CD4-positive, alpha-beta memory T cell (primary cell): ENCODE data around the gene CYREN. TPM values are rescaled to one million over a fixed set of nuclear protein-coding genes. Genes with fewer than 3 reads are reported as not detected.

Experiments
- CTCF ChIA-PET: fragments of 350-600 bp; sonication (Branson Sonifier 250); formaldehyde crosslinking; loops from one replicate; lab custom pipeline; 2021; ENCODE audit warnings: inconsistent platforms; ENCODE audit not compliant: partially characterized antibody; lab: Charles Lee
- POLR2A ChIA-PET: fragments of 350-600 bp; sonication (Branson Sonifier 250); formaldehyde crosslinking; loops from one replicate; lab custom pipeline; 2021; ENCODE audit not compliant: partially characterized antibody; lab: Charles Lee
- DNase-seq, 5 donors: peaks; one replicate each; pipeline versions ENCODE4 v3.0.0 to v3.0.0-alpha.2; 2020 to 2022; ENCODE audit warnings: mixed read lengths in 1 of 5
- H3K27ac ChIP-seq: one replicate; pipeline ENCODE4 v1.7.0; 2013; ENCODE audit warnings: low read depth, low read length
- H3K27me3 ChIP-seq: 2 replicates; pipeline ENCODE4 v1.7.0; 2013; ENCODE audit warnings: mild to moderate bottlenecking, low read length, moderate library complexity; ENCODE audit not compliant: insufficient read depth
- H3K36me3 ChIP-seq: 2 replicates; pipeline ENCODE4 v1.7.0; 2013; ENCODE audit warnings: mild to moderate bottlenecking, low read length, moderate library complexity; ENCODE audit not compliant: insufficient read depth
- H3K4me1 ChIP-seq: 2 replicates; pipeline ENCODE4 v1.7.0; 2013; ENCODE audit warnings: mild to moderate bottlenecking, low read length, moderate library complexity; ENCODE audit not compliant: insufficient read depth
- H3K4me3 ChIP-seq, 2 donors: one replicate each; pipeline ENCODE4 v1.7.0; 2013; ENCODE audit warnings: low read length in 2 of 2, mild to moderate bottlenecking in 1 of 2
- H3K9me3 ChIP-seq, 2 donors: one replicate each; pipeline ENCODE4 v1.7.0; 2013; ENCODE audit warnings: low read length in 2 of 2, control low read depth in 1 of 2; ENCODE audit not compliant: control insufficient read depth in 1 of 2
- H3K27ac Mint-ChIP-seq, 7 donors: one replicate each; pipeline ENCODE4 v1.8.0; 2020 to 2021; ENCODE audit warnings: mixed read lengths in 7 of 7, mild to moderate bottlenecking in 6 of 7, inconsistent platforms in 3 of 7, moderate library complexity in 3 of 7
- H3K27me3 Mint-ChIP-seq, 2 donors: one replicate each; pipeline ENCODE4 v1.8.0; 2020 to 2021; ENCODE audit warnings: mixed read lengths in 2 of 2
- H3K36me3 Mint-ChIP-seq, 2 donors: one replicate each; pipeline ENCODE4 v1.8.0; 2020 to 2021; ENCODE audit warnings: mixed read lengths in 2 of 2, inconsistent platforms in 1 of 2, mild to moderate bottlenecking in 1 of 2
- H3K4me1 Mint-ChIP-seq, 4 donors: one replicate each; pipeline ENCODE4 v1.8.0; 2020 to 2021; ENCODE audit warnings: mixed read lengths in 4 of 4, mild to moderate bottlenecking in 1 of 4
- H3K4me3 Mint-ChIP-seq, 8 donors: one replicate each; pipeline ENCODE4 v1.8.0; 2020 to 2021; ENCODE audit warnings: mixed read lengths in 8 of 8, mild to moderate bottlenecking in 7 of 8, moderate library complexity in 6 of 8, inconsistent platforms in 3 of 8
- H3K9me3 Mint-ChIP-seq, 8 donors: one replicate each; pipeline ENCODE4 v1.8.0; 2020 to 2021; ENCODE audit warnings: mixed read lengths in 8 of 8, mild to moderate bottlenecking in 5 of 8, inconsistent platforms in 3 of 8, moderate library complexity in 1 of 8
- intact Hi-C: fragments of 100-400 bp; cut with micrococcal nuclease; formaldehyde crosslinking; loops from one replicate; pipeline ENCODE4 v1.15.1; 2023
- polyA plus RNA-seq, 2 donors: library from polyadenylated mRNA; unstranded; fragments of 300-500 nt; fragmentation: Illumina TruSeq; gene quantifications; one replicate each; pipeline ENCODE4 v1.2.3, GENCODE V29; 2021
- total RNA-seq, 2 experiments: library from RNA; stranded (reverse); gene quantifications; one replicate each; pipeline ENCODE4 v1.2.3, GENCODE V29; 2021

The CYREN gene
- total and polyA plus RNA-seq, 4 experiments from 2014 or later: 35.2 to 52.9 (median 45.9) TPM

DNA sequence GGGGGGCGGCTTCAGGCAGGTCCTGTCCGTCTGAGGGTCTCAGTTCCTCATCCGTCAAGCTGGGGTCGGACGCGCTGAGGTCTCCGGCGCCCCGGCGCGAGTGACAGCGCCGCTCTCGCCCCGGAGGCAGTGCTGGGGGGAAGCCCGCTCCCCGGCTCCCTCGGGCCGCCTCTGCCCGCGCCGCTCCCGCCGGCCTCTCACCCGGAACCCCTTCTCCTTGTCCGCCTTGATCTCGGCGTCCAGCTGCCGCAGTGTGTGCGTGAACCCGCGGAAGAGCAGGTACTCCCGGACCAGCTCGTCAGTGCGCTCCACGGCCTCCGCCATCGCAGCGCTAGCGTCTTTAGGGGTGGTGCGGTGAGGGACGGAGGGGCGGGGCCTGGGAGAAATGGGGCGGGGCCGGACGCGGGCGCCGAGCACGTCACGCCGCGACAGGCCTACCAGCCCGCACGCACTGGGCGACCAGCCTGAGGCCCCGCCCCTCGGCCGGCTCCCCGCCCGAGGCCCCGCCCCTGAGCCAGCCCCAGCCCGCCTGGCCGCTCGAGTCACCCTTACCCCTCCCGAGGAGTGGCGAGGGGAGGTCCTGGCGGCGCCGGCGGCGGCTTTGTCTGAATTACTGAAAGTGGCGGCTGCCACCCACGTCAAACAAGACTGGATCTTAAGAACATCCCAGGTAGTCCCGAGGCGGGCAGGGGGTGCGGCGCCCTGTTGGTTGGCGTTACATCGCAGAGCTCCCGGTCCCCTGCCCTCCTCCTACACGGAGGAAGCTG lies 40.9 kb upstream of the CYREN start, which contains the start of gene WDR91:
Gene WDR91 (minus strand): TSS at position 348 of the 767 bp plus-strand sequence. CDS start 24 bp downstream, at position 324.
- Mint-ChIP-seq H3K27ac (peak within 1 kb of the TSS; percentile 92 to 99 (median 99)), H3K4me3 (peak within 1 kb of the TSS; percentile 96 to 99 (median 98)), H3K27me3 (no peaks in the 10 kb centered on the region), H3K9me3 (no peaks in the 10 kb centered on the region), H3K36me3 (peaks cover 10 to 16% of the 10 kb centered on the region in 2 donors), H3K4me1 (peaks cover 13 to 46% (median 28%) of the 10 kb centered on the region in 4 donors)
- Histone ChIP-seq H3K4me3 (peak within 1 kb of the TSS; percentile 71 to 80), H3K4me1 (peaks cover 27% of the 10 kb centered on the region), H3K27me3 (no peaks in the 10 kb centered on the region), H3K27ac (peak within 1 kb of the TSS; percentile 85), H3K9me3 (no peaks in the 10 kb centered on the region), H3K36me3 (no peaks in the 10 kb centered on the region)
- intact Hi-C loops: loop anchor here (1.0 to 2.0 kb wide), 11 partner anchors 41 to 771 kb away; partner anchors contain the start of genes AGBL3, AKR1B1, BPGM and CNOT4
- DNase-seq: peak; percentile 89 to 95 (median 90)
- POLR2A ChIA-PET: interaction anchor here (0.6 to 3.6 kb wide), 10 partner anchors 42 to 896 kb away, joined by 3 to 40 read pairs (median 4); partner anchors contain the start of genes AGBL3, CYREN, NUP205 and SLC35B4
- CTCF ChIA-PET: interaction anchor here (0.7 to 3.1 kb wide), 6 partner anchors 22 to 566 kb away, joined by 4 to 12 read pairs (median 4); partner anchors contain the start of genes AGBL3 and TMEM140

DNA sequence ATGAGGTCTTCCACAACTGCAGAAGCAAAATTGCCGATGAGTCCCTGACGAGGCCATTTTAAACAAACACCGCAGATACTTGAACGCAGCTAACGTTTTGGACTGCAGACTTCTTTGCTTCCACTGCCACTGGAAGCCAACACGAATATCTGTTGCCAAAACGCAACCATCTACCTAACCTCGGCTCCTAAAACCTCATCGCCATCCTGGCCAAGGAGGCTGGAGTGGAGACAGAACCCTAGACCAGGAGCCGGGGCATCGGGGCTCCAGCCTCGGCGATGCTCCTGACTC lies 40.3 kb upstream of the CYREN start:
- H3K4me3 Mint-ChIP-seq: peak overlapping the region; percentile 96 to 99 (median 98)
- ChIA-PET POLR2A (interaction anchor here (0.6 to 3.6 kb wide), 9 partner anchors 13 to 896 kb away, joined by 3 to 40 read pairs (median 5); partner anchors contain the start of genes AGBL3, CYREN, NUP205 and SLC35B4), CTCF (interaction anchor here (0.9 to 3.1 kb wide), 6 partner anchors 8 to 565 kb away, joined by 3 to 12 read pairs (median 4); partner anchors contain the start of genes AGBL3 and TMEM140)
- Histone ChIP-seq H3K27ac (peak overlapping the region; percentile 85), H3K4me3 (peak overlapping the region; percentile 59 to 71), H3K36me3 (no peaks in the 10 kb centered on the region), H3K27me3 (no peaks in the 10 kb centered on the region), H3K4me1 (peaks cover 27% of the 10 kb centered on the region), H3K9me3 (no peaks in the 10 kb centered on the region)
- intact Hi-C loops: loop anchor here (1.0 to 2.0 kb wide), 11 partner anchors 41 to 771 kb away; partner anchors contain the start of genes AGBL3, AKR1B1, BPGM and CNOT4
- peaks cover 14 to 21% of the 10 kb centered on the region in 2 donors for H3K36me3 Mint-ChIP-seq
- no peaks in the 10 kb centered on the region for H3K9me3 Mint-ChIP-seq
- peak overlapping the region; percentile 92 to 99 (median 99) for H3K27ac Mint-ChIP-seq
- H3K4me1 Mint-ChIP-seq: peaks cover 13 to 46% (median 30%) of the 10 kb centered on the region in 4 donors
- H3K27me3 Mint-ChIP-seq: no peaks in the 10 kb centered on the region
- DNase-seq: no peak

DNA sequence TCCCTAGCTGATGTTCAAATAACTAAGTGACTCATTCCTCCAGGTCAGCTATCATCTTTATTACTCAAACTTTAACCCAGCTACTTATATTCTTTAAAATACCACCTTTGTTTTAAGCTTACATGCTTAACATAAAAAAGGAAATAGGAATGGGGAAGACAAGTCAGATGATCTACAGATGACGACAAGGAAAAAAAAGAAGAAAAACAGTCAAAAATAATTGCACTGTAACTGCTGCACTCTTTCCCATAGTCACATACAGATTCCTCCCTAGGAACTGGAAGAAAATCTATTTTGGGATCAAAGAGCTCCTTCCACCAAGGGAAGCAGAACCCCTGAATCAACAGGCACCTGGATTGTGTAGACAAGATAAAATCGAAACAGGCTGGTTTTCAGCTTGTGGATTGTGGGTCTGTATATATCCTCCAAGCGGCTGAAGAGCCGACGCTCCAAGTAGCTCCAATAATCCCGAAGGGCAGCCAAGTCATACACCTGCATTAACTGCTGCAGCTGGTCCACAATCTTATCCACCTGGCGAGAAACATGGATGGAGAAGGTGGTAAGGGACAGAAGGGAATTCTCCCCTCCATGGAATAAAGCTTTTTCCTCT lies 38.8 kb upstream of the CYREN start:
- no peaks in the 10 kb centered on the region for H3K36me3 ChIP-seq
- Mint-ChIP-seq H3K4me3 (peak overlapping the region in 5 of 8 donors; percentile 8 to 61 (median 36)), H3K9me3 (no peaks in the 10 kb centered on the region), H3K36me3 (peaks cover 25 to 32% of the 10 kb centered on the region in 2 donors), H3K4me1 (peaks cover 16 to 46% (median 30%) of the 10 kb centered on the region in 4 donors), H3K27me3 (no peaks in the 10 kb centered on the region), H3K27ac (peak overlapping the region in 1 of 7 donors; percentile 92)
- ChIA-PET CTCF (interaction anchor here (0.8 to 3.1 kb wide), 4 partner anchors 12 to 223 kb away, joined by 3 to 12 read pairs (median 4); partner anchors contain the start of gene AGBL3), POLR2A (interaction anchor here (1.4 to 3.6 kb wide), 4 partner anchors 12 to 563 kb away, joined by 3 to 40 read pairs (median 17); partner anchors contain the start of genes CYREN and TMEM140)
- intact Hi-C loops: no loop called here
- no peaks in the 10 kb centered on the region for H3K27me3 ChIP-seq
- no peak overlapping the region for H3K27ac ChIP-seq
- DNase-seq: no peak
- H3K4me1 ChIP-seq: peaks cover 27% of the 10 kb centered on the region
- H3K9me3 ChIP-seq: no peaks in the 10 kb centered on the region
- no peak overlapping the region for H3K4me3 ChIP-seq

DNA sequence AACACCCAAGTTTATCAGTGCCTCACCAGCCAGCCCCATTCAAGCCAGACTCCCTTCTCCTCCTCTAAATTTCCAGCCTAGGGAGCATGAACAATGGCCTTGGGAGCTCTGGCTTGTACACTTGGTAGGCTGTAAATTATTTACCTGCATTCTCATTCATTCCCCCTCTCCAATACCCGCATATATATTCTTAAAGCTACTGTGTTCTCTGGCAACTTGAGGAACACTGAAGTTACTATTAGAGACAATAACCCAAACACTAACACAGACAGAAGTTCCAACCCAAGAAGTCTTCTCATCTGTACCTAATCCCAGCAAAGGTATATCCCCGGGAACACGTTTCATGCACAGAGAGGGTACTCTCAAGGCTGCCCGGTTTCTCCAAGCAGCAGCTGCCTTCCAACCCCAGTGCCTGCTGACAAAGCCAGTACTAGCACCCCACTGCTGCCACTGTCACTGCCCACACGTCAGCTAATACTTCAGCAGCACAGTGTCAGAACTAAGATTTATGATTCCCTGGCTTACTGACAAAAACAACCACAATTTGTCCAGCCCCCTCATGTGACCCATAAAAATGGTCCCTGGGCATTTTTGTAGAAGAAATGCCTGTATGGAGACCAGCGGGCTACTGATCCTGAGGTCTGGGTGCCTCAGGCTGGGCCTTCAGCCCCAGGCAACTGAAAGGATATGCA lies 37.7 kb upstream of the CYREN start:
- Mint-ChIP-seq H3K27me3 (no peaks in the 10 kb centered on the region), H3K27ac (peak overlapping the region in 2 of 7 donors; percentile 13 to 46), H3K36me3 (peaks cover 36 to 42% of the 10 kb centered on the region in 2 donors), H3K4me3 (peak overlapping the region in 5 of 8 donors; percentile 9 to 49 (median 20)), H3K4me1 (peaks cover 16 to 51% (median 30%) of the 10 kb centered on the region in 4 donors), H3K9me3 (no peaks in the 10 kb centered on the region)
- no peak for DNase-seq
- no peak overlapping the region for H3K4me3 ChIP-seq
- peaks cover 1% of the 10 kb centered on the region for H3K36me3 ChIP-seq
- H3K4me1 ChIP-seq: peaks cover 27% of the 10 kb centered on the region
- ChIA-PET CTCF (interaction anchor here (0.8 kb wide), 1 partner anchor 37 kb away, joined by 4 read pairs; no protein-coding TSS in a partner anchor), POLR2A (no interaction called here)
- H3K27ac ChIP-seq: no peak overlapping the region
- H3K27me3 ChIP-seq: no peaks in the 10 kb centered on the region
- intact Hi-C loops: no loop called here
- H3K9me3 ChIP-seq: no peaks in the 10 kb centered on the region

DNA sequence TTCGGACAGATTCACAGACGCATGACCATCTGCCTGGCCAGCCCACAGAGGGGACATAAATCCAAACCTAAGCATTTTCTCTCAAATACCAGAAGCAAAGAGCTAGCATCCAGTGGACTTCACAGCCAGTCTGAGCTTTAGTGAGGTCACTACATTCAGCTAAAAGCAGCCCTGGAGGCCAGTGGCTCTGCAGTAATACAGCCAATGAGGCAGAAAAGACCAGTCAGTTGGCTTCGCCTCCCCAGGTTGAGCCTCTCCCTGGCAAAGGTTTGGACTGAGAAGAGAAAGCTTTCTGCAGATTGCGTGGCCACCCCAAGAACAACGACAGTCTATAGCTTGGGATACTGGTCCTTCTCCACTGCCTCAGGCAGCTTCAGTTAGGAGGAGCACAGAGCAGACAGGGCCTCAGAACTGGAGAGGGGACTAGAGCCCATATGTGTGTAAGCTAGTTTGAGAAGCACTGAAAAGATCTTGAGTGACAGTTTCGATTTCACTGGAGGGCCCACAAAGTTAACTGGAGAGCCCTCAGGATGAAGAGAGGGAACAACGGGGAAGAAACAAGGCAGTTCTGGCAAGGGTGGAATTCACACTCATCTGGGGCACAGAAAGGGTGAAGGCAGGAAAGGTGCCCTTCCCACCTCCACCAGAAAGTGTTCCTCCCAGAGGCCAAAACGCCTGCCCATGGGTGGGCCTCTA lies 37.0 kb upstream of the CYREN start:
- peaks cover 6% of the 10 kb centered on the region for H3K36me3 ChIP-seq
- Mint-ChIP-seq H3K27ac (peak overlapping the region in 1 of 7 donors; percentile 72), H3K4me1 (peaks cover 17 to 52% (median 30%) of the 10 kb centered on the region in 4 donors), H3K9me3 (no peaks in the 10 kb centered on the region), H3K4me3 (peak overlapping the region in 3 of 8 donors; percentile 17 to 54 (median 37)), H3K36me3 (peaks cover 41 to 48% of the 10 kb centered on the region in 2 donors), H3K27me3 (no peaks in the 10 kb centered on the region)
- DNase-seq: no peak
- POLR2A ChIA-PET: no interaction called here
- CTCF ChIA-PET: no interaction called here
- H3K27me3 ChIP-seq: no peaks in the 10 kb centered on the region
- no peak overlapping the region for H3K27ac ChIP-seq
- H3K4me1 ChIP-seq: peaks cover 27% of the 10 kb centered on the region
- no peak overlapping the region for H3K4me3 ChIP-seq
- intact Hi-C loops: no loop called here
- H3K9me3 ChIP-seq: no peaks in the 10 kb centered on the region

DNA sequence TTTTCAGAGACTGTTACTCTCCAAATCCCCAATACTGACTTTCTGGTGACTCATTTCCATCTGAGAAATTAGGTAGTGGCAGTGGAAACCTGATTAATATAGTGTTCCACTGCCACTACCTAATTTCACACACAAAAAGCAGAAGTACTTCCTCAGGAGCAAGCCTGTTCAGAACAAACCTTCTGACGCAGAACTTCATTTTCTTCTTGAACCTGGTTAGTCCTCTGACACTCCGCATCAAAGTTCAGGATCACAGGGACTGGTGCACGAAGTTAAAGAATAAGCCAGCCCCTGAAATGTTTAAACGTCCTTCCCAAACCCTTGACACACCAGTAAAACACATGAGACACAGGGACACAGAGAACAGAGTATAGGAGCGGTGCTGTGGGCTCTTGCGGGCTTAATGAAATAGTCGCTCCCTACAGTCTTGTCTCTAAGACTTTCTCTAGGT lies 36.5 kb upstream of the CYREN start:
- CTCF ChIA-PET: interaction anchor here (1.3 kb wide), 1 partner anchor 12 kb away, joined by 3 read pairs; no protein-coding TSS in a partner anchor
- no peaks in the 10 kb centered on the region for H3K9me3 ChIP-seq
- no peak overlapping the region for H3K27ac ChIP-seq
- no peaks in the 10 kb centered on the region for H3K27me3 ChIP-seq
- peaks cover 46 to 54% of the 10 kb centered on the region in 2 donors for H3K36me3 Mint-ChIP-seq
- POLR2A ChIA-PET: no interaction called here
- H3K4me1 Mint-ChIP-seq: peaks cover 20 to 56% (median 31%) of the 10 kb centered on the region in 4 donors
- H3K9me3 Mint-ChIP-seq: no peaks in the 10 kb centered on the region
- peaks cover 6% of the 10 kb centered on the region for H3K36me3 ChIP-seq
- H3K27me3 Mint-ChIP-seq: no peaks in the 10 kb centered on the region
- peaks cover 25% of the 10 kb centered on the region for H3K4me1 ChIP-seq
- no peak overlapping the region for H3K4me3 ChIP-seq
- no peak for DNase-seq
- H3K27ac Mint-ChIP-seq: peak overlapping the region in 1 of 7 donors; percentile 61
- intact Hi-C loops: no loop called here
- no peak overlapping the region for H3K4me3 Mint-ChIP-seq
